NCI-H774 (cell line): ENCODE data around the gene GJA5.
"Not testable (repeated sequence)": the region's sequence is repeated elsewhere in the genome, so short reads cannot be mapped to it uniquely, and the experiment has no call there.

Experiments
- DNase-seq: peaks from one replicate; lab custom pipeline; 2025; lab: John Stamatoyannopoulos, UW

The GJA5 gene

DNA sequence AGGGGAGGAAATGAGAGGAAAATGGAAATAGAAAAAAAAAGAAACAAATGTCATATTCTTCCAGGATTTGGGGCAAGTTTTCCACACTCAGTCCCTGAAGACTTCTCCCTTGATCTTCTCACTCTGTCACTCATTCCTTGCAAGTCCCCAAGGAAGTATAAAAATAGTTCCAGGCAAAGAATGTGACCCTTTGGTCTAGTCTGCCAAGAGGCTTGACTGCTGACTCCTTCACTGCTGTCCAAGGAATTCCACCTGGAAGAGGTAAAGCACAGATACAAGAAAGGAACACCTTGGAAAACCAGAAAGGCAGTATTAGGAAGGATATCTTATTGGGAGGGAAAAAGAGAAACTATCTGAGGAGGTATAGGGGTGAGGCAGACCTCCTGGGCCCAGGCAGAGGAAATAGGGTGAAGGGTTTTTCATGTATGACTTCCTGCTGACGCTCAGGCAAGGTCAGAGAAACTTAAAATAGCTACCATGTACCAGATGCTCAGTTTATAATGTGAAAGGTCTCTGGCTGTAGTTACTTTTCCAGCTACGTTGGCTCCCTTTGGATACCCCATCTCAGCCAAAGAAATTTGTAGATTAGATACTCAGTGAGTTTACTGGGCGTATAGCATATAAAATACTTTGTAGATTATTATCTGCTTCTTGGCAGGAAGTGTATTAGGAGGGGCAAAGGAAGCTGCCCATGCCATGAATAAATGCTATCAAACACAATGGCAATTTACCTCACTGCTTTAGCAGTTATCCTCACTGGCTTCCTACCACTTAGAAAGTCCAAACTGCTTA, 2.0 kb upstream of the GJA5 start:
- no peak for DNase-seq

GRCh38 chr1:147758379-147759100, 1.9 kb downstream of the GJA5 start:
- DNase-seq = no peak

DNA sequence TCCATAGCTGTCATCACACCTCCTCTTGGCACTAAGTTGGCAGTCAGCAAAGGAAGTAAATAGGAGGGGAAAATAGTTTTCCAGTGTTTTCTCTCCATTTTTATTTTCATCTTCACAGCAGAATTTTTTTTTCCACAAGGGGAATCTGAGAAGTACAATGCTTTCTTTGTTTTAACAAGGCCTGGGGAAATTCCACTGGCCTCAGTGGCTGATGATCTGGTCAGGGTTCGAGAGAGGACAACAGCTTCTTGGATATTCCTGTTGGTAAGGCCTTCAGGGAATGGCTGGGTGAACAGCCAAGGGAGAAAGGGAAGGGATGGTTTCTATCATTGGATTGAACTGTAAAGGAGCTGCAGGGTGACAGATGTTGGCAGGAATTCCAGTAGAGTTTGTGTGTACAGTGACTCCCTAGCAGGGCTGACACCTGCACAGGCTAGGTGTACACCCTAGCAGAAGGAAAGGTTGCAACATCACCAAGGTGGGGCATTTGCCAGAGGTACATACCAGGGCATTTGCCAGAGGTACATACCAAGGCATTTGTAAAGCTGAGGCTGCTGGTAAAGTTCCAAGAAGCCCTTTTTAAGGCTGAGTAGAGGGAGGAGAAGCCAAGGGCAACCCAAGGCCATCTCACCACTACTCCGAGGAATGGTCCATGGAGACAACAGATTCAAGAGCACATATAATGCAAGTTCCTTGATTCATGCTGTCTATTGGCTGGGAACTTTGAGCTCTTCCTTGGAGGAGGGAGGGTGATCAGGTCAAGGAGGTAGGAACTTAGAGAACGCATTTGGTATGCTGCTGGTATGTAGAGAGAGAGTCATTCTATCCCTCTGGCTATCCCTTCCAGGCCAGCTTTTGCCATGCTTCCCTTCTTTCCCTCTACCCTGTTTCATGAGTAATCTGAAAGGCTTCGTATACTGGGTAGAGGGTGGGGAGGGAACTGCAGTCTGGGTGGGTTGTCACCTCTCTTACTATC, 3.1 kb downstream of the GJA5 start:
- DNase-seq = no peak

GRCh38 chr1:147756341-147756740, 4.1 kb downstream of the GJA5 start:
- DNase-seq = no peak

DNA sequence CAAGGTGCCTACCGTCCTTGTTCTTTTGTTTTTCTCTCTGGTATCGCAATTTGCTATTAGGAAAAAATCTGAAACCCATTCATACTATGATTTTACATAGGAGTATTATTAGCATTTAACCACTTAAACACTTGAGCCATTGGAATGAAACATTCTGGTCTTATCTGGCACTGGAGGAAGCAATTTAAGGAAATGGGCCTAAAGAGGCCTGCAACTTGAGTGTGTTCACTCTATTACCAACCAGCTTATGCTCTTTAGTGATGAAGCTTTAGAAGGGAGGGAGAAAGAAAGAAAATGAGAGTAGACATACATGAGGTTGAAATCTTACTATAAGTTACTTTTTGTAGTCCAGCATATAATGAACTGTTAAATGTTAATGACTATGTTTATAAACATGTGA, 5.7 kb downstream of the GJA5 start:
- DNase-seq = no peak

GRCh38 chr1:147753081-147753480, 7.3 kb downstream of the GJA5 start:
- no peak for DNase-seq

- no peak for DNase-seq
Observed at GRCh38 chr1:147752511-147752910, 7.9 kb downstream of the GJA5 start.

DNA sequence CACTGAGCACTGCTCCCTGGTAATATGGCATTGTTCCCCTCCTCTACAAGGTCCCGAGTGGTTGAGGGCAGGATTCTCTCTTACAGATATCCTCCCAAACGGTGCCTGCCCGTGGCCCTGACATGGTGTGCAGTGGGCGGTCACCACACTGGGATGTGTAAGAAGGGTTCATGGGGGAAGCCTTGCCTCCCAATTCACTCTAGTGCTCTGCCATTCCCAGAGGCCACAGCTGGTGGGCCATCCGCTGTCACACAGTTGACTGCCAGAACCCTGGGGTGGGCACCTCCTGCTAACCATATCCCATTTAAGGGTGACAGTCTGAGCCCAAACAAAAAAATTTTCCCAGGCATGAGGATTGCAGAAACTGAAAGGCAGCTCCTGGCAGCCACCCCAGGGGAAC, 9.1 kb downstream of the GJA5 start:
- DNase-seq = no peak

- no peak for DNase-seq
Observed at GRCh38 chr1:147750618-147751217, 9.7 kb downstream of the GJA5 start.

- DNase-seq = no peak
Observed at GRCh38 chr1:147749792-147750191, 10.6 kb downstream of the GJA5 start.

GRCh38 chr1:147748676-147749350, 11.6 kb downstream of the GJA5 start:
- no peak for DNase-seq

DNA sequence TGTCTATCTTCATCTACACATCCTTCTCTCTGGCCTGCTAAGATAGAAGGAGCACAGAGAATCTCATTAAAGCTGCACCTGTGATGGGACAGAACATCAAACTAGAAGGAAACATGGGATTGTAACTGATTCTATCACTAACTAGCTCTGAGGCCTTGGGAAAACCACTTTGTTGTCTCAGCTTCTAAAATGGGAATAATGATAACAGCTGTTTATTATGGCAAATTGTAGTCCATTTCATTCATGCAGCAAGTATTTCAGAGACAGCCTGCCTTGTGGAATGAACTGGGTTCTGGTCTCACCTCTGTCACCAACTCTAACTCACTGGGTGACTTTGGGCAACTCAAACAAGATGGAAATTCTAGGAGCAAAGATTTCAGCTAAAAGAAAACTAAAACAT, 12.4 kb downstream of the GJA5 start:
- DNase-seq = no peak

- DNase-seq = no peak
Observed at GRCh38 chr1:147745271-147745670, 15.1 kb downstream of the GJA5 start.

GRCh38 chr1:147741065-147741464, 19.3 kb downstream of the GJA5 start:
- no peak for DNase-seq

DNA sequence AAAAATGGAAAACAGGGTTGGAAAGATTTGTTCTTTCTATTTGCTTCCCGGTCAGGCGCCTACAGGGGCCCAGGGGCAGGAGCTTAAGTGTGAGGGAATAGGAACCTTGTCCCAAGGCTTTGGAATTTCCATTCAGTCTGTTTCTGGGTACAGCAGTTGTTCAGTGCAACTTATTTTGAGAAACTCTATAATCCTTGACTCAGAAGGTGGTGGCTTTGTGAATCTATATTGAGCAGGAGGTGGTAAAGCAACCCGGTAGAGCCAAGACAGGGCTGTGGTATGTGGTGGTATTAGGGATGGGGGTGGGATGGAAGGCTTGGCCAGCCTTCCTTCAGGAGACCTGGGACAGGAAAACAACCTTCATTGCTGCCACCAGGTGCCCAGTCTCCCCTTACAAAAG, 20.0 kb downstream of the GJA5 start:
- DNase-seq = no peak

DNA sequence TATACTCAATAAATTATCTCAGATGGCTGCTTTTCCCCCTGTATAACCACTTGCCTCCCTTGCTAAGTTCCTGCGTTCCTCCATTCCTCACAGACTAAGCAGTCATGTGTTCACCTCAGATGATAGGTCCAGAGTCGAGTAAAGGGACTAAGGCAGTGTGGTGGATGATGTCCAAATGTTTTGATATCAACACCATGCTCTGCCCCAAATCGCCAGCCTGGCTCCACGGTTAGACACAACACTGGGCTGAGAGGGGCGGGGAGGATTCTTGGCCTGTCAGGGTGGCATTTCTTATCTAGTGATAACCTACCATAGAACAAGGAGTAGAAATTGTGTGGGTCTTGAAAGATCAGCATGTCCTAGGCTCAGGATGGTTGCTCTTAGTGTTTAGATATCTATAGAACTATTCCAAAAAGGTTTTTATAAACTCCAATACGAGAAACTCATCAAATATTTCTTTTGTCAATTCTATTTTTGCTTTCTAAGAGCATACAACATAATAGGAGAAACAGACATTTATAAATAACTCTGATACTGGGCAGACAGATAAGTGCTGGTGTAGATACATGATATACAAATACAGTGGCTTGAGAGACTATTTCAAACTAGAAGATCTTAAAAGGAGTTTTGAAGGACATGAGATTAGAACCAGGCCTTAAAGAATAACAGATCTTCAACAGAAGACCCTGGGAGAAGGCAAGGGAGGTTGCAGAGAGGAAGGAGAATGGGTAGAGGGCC, 21.5 kb downstream of the GJA5 start:
- no peak for DNase-seq

DNA sequence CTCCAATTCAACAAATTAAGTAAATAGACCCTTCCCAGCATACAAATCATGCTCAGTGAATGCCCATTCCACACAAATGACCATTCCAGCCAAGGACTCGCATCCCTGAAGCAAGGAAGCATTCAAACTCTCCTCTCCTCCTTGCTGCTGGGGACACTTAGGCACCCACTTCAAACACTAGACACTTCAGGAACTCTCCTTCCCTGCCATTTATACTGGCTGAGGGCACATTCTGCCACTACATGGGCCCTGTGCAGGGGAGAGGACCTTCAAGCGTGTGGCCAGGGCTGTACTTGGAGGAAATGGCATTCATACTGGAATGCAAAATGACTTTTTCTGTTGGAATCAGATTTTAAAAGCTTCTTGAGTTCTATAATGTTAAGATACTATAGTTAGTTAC, 22.3 kb downstream of the GJA5 start:
- DNase-seq = no peak

DNA sequence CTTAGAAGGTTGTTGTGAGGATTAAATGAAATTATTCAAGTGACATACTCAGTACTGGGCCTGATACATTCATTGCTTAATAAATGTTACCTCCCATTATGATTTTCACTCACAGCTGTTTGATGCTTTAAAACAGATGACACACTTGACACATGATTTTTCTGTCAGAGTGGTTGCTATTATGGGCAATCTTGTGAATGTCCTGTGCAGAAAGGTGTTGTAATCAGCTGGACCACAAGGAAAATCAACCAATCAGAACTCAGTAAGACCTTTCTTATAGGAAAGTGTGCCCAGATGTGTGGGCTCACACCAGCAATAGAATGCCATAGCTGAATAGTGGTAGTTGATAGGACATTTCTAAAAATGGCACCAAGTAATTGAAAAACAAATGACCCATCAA, 23.5 kb downstream of the GJA5 start:
- no peak for DNase-seq

GRCh38 chr1:147735423-147735822, 25.0 kb downstream of the GJA5 start:
- no peak for DNase-seq

GRCh38 chr1:147734291-147734841, 26.0 kb downstream of the GJA5 start:
- DNase-seq = not testable (repeated sequence)
